ENCODE measurements around the gene IL6.
"Not testable (repeated sequence)": the region's sequence is repeated elsewhere in the genome, so short reads cannot be mapped to it uniquely, and the experiment has no call there.

The IL6 gene

DNA sequence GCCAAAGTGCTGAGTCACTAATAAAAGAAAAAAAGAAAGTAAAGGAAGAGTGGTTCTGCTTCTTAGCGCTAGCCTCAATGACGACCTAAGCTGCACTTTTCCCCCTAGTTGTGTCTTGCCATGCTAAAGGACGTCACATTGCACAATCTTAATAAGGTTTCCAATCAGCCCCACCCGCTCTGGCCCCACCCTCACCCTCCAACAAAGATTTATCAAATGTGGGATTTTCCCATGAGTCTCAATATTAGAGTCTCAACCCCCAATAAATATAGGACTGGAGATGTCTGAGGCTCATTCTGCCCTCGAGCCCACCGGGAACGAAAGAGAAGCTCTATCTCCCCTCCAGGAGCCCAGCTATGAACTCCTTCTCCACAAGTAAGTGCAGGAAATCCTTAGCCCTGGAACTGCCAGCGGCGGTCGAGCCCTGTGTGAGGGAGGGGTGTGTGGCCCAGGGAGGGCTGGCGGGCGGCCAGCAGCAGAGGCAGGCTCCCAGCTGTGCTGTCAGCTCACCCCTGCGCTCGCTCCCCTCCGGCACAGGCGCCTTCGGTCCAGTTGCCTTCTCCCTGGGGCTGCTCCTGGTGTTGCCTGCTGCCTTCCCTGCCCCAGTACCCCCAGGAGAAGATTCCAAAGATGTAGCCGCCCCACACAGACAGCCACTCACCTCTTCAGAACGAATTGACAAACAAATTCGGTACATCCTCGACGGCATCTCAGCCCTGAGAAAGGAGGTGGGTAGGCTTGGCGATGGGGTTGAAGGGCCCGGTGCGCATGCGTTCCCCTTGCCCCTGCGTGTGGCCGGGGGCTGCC lies at the start of gene IL6:
Gene IL6, plus strand, starts transcription at position 294 of the 807 bp plus-strand sequence. Its CDS starts 63 bp downstream, at position 357.
- no peak for DNase-seq

DNA sequence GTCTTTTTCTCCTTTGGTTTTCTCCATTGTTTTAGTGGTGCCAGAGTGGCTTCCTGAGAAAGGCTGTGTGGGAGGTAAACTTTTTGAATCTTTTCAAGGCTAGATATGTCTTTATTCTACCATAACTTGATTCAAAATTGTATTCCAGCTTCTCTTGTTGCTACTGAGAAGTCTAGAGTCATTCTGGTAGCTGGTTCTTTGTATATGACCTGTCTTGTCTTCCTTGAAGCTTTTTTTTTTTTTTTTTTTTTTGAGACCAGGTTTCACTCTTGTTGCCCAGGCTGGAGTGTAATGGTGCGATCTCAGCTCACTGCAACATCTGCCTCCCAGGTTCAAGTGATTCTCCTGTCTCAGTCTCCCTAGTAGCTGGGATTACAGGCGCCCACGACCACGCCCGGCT lies 49.7 kb upstream of the IL6 start:
- not testable (repeated sequence) for DNase-seq

DNA sequence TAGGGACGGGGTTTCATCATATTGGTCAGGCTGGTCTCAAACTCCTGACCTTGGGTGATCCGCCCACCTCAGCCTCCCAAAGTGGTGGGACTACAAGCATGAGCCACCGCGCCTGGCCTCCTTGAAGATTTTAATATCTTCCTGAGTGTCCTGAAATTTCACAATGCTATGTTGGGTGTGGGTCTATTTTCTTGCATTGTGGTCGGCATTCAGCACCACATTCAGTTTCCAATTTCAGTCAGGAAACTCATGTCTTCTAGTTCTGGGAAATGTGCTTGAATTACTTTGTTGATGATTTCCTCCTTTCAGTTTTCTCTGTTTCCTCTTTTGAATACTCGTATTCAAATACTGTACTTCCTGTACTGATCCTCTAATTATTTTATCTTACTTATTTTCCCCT lies 49.3 kb upstream of the IL6 start:
- DNase-seq, result no peak

DNA sequence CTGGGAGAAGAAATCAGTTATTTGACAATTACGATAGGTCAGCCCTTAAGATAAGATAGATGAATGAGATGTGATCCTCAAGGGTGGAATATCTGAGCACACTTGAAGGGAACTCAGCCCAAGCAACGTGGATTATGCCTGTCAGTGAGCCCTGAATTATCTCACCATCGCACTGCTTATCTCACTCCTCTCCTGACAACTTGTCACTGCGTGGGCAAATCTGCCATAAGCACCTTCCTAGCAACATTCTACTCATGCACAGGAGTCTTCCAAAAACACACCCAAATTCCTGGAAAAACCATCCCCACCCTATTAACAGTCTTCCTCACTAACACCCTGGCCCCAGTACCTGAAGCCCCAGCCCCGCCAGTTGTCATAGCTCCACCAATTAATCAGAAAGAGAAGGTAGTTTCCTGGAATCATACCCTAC lies 46.5 kb upstream of the IL6 start:
- DNase-seq, result no peak

DNA sequence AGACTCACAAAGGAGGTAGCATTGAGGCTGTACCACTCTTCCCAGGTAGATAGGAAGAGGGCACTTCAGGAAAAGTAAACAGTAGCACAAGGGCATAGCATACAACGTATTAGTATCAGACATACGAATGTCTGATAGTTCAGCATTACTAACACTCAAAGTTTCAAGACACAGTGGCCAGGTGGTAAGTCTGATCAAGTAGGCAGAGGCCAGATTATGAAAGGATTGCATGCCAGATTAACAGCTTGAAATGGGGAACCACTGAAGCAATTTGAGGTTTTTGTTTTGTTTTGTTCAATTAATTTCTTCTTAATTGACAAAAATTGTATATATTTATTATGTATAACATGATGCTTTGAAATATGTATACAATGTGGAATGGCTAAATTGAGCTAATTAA lies 45.7 kb upstream of the IL6 start:
- no peak for DNase-seq

DNA sequence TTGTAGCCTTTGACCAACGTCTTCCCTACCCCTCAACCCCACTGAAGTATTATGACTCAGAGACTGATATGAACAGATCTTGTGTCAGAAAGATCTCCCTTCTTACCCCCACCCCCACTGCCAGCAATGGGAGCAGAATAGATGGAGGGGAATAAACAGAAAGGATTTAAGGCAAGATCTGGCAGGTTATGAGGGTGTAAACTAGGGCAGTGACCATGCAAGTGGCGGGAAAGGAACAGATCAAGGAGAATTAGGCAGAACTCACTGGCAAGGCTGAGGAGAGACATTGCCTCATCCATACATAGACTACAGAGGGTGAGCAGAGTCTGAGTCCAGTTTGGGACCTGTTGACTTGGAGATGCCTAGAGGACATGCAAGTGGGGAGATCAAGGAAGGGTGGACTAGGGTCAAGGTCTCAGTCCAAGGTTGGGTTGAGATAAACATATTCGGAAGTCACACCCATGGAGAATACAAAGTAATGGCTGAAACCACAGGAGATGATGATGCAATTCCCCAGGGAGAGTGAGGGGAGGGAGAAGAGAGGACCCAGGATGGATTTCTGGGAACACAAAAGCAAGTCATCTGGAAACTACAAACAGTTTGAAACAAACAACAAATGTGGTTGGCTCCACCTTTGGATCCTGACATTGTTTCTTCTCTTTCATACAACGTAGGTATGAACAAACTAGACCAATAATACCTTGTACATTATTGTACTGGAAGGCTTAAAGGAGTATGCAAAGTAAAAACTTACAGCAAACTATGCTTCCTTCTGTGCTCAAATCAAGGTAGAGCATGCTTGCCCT lies 44.9 kb upstream of the IL6 start:
- no peak for DNase-seq

DNA sequence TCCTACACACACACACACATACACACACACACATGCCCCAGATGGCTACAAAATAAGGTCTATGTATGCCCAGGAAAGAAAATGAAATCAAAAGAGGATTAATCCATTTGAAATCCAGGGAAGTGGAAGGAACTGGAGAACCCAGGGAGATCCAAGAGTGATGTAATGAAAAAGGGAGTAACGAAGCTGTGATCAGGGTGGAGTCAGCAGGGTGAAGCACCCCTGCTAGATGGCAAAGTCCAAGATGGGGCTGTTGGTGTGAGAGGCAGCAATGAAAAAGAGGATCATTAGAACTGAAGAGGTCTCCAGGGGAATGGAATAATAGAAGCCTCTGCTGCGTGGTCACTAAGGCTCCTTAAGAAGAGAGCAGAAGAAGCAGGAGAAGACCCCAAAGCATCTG lies 43.6 kb upstream of the IL6 start:
- DNase-seq, result no peak

DNA sequence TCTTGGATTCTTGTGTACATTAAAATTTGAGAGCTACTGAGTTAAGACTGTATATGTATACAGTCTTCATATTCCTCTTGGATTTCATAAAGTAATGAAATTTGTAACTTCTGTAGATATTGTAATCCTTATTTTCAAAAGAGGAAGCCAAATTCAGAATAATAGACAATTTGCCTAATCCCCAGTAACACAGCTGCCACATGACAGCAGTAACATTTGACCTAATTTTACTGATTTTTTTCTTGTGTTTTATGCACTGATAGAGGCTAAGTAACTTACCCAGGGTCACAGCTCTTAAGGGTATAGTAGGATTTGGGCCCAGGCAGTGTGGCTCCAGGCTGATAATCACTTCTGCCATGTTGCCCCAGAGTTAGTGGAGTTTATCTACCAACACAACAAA lies 40.4 kb upstream of the IL6 start:
- no peak for DNase-seq

DNA sequence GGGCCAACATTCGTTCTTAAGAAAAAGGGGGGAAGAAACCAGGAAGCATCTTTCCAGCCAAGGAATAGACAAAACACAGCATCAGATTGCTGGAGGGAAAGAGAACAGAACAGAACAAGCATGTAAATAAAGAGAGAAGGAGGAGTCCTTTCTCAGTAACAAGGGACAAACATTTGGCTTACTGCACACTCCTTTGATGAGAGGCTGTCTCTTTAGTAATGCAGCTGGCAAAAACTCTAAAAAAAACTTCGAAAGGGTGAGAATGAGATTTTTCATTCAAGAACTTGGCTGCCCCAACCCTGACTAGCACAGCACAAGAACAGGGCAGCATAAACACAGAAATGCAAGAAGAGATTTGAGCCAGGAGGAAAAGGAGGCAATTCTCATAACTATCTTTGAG lies 38.9 kb upstream of the IL6 start:
- DNase-seq, result no peak

DNA sequence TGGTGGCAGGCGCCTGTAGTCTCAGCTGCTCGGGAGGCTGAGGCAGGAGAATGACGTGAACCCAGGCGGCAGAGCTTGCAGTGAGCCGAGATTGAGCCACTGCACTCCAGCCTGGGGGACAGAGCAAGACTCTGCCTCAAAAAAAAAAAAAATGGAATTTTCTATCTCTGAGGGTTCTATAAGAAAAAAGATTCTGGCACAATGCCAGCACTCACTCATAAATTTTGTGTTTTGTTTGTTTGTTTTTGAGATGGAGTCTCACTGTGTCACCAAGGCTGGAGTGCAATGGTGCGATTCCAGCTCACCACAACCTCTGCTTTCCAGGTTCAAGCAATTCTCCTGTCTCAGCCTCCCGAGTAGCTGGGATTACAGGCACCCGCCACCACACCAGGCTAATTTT lies 38.1 kb upstream of the IL6 start:
- DNase-seq, result not testable (repeated sequence)

DNA sequence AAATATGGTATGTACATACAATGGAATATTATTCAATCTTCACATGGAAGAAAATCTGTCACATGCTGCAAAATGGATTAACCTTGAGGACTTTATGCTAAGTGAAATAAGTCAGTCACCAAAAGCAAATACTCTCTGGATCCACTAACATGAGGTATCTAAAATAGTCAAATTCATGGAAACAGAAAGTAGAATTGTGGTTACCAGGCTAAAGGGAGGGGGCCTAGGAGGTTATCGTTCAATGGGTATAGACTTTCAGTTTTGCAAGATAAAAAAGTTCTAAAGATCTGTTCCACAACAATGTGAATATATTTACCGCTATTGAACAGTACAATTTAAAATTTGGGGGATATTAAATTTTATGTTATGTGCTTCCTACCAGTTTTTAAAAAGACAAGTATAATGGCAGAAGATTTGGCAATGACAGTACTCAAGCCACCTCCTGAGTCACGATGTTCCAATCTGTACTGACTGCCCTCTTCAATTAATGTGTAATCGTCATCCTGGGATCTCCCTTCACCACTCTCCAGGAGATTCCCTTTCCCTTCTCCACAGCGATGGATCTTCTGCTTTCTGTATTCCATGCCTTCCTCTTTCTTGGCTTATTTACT lies 32.3 kb upstream of the IL6 start:
- DNase-seq, result no peak

DNA sequence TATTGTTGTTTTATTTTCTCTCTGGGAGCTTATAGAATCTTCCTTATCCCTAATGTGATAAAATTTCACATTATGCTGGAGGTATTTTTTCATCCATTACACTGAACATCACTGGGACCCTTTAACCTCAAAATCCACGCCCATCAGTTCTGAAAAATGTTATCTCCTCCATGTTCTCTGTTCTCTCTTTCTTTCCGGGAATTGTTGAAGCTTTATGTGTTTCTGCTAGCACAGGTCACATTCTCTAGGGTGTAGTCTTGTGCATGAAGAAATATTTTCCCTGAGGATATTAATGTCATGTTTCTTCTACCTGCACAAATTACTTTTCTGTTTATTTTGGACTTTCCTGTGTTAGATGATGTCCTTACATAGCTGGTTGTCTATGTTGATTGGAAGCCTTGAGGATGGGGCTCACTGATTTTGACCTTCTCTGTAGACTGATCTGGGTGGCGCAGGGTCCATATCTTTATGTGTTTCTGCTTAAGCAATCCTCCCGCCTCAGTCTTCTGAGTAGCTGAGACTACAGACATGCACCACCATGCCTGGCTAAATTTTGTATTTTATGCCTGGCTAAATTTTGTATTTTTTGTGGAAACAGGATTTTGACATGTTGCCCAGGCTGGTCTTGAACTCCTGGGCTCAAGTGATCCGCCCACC lies 31.4 kb upstream of the IL6 start:
- DNase-seq, result no peak

DNA sequence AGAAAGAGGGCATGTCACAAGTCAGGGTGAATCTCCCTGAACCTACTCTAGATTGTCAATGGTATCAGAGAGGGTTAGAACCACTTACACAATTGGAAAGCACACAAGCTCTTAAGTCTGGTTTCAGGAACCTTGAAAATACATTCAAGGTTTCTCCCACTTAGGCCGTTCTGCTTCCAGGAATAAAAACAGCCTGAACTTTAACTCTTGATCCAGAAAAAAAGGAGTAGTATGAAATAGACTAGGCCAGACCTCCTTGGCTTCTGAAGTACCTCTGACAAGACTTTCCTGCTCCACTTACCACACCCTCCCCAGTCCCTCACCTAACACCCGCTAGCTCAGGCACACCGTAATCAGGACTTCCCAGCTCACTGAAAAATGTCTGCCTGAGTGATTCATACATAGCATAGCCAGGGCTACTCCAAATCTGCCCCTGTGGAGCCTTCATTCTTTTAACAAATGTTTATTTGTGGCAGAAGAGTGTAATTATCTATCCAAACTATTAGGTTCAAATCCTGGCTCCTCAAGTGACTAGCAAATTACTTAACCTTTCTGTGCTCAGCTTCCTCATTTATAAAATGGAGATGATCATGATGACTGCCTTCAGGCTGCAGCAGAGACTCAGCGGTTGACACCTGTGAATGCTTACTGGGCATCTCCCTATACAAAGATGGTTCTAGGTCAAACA lies 30.3 kb upstream of the IL6 start:
- no peak for DNase-seq

DNA sequence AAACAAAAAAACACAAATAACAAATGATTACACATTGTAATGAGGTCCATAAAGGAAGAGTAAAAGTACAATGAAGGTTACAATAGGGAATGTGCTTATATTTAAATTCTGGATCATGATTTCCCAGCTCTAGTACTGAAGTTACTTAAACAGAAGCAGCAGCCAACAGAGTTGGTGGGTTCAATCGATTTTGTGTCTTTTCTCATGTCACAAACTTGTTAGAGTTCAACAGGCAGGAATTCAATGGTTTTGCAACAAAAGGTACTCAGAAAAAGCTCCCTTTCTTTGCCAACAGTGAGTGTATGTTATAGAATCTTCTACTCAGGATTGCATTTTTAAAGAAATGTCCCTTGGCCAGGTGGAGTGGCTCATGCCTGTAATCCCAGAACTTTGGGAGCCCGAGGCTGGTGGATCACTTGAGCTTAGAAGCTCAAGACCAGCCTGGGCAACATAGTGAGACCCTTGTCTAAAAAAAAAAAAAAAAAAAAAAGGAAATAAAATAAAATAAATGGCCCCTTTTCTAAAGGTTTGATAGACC lies 29.6 kb upstream of the IL6 start:
- DNase-seq, result no peak

DNA sequence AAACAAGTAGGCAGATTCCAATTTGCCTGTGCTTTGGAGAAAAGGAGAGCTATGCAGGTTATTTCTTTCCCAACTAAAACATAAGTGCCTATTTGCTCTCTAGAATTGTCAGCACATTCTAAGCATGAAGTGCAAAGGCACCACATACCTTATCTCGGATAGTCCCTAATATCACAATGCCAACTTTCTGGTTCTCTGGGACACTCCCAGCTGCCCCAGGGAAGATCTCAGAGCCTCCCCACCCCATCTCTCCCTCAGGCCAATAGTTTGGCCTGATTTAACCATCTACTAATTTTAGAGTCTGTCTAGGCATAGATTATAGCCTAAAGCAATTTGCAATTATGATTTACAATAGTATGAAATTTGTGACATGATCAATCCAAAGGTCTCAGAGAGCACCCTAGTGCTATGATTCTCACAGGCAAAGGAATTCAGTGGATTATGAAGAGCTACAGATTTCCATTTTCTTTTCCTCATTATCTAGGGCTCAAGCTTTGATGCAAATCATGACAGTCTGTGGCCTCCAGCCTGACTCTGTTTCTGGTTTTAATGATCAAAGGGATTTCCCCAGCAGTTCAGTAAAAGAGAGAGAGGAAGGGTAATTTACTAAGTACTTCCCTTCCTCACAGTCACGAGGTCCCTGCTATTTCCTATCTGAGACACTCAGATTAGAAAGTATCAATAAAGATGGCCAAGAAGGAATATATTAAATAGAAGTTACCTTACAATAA lies 29.0 kb upstream of the IL6 start:
- no peak for DNase-seq

DNA sequence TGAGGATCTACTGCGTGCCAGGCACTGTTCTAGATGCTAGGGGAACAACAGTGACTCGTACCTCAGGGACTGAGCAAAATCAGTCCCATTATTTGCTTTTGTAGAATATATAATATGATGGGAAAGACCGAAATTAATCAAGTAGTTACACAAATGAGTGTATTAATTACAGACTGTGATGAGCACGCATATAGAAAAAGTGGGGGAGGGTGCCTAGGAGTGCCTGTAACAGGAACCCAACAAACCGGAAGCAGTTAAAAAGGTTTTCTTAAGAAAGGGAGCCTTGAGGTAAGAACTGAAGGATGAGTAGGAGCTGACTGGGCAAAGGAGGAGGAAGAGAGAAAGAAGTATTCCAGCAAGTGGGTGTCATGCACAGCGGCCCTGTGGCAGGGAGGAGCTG lies 28.2 kb upstream of the IL6 start:
- DNase-seq, result no peak

DNA sequence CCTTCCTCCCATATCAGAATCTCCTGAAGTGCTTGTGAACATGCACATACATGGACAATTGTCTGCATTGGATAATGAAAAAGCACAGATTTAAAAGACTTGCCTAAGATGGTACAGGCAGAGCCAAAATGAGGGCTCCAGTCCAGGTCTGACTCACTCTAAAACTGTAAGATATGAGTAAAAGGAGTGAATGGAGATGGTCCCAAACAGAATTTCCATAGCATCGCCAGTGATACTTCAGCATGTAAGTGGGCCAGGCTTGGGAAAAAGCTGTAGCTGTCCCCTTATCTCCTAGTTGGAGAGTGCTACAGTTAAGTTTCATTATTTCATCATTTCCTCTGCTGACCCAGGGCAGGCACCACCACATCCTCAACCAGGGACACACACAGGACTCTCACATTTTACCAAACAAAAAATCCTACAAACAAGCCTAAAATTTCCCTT lies 26.4 kb upstream of the IL6 start:
- DNase-seq, result no peak

DNA sequence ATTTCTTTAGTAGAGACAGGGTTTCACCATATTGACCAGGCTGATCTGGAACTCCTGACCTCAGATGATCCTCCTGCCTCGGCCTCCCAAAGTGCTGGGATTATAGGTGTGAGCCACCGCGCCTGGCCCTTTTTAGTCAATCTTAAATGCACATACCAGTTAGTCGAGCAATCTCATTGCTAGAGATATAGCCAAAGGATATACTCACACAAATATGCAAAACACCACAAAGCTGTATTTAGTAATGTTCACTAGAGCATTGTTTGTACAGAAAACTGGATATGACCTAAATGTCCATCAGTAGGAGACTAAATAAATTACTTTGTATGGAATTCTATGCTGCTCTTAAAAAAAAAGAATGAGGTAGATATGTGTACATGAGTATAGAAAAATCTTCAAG lies 24.5 kb upstream of the IL6 start:
- no peak for DNase-seq

DNA sequence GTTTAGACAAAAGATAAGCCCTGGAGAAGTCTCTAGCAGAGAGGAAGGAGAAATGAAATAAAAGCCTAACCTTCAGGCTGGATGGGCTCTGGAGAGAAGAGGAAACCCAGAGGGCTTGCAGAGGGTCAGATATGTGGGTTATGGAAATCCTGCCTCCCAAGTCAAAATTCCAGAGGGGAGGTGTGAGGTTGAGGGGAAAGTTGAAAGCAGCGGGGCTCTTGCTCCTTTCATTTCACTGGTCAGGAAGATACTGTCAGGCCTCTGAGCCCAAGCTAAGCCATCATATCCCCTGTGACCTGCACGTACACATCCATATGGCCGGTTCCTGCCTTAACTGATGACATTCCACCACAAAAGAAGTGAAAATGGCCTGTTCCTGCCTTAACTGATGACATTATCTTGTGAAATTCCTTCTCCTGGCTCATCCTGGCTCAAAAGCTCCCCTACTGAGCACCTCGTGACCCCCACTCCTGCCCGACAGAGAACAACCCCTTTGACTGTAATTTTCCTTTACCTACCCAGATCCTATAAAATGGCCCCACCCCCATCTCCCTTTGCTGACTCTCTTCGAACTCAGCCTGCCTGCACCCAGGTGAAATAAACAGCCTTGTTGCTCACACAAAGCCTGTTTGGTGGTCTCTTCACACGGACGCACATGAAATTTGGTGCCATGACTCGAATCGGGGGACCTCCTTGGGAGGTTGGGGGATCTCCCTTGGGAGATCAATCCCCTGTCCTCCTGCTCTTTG lies 23.7 kb upstream of the IL6 start:
- not testable (repeated sequence) for DNase-seq

DNA sequence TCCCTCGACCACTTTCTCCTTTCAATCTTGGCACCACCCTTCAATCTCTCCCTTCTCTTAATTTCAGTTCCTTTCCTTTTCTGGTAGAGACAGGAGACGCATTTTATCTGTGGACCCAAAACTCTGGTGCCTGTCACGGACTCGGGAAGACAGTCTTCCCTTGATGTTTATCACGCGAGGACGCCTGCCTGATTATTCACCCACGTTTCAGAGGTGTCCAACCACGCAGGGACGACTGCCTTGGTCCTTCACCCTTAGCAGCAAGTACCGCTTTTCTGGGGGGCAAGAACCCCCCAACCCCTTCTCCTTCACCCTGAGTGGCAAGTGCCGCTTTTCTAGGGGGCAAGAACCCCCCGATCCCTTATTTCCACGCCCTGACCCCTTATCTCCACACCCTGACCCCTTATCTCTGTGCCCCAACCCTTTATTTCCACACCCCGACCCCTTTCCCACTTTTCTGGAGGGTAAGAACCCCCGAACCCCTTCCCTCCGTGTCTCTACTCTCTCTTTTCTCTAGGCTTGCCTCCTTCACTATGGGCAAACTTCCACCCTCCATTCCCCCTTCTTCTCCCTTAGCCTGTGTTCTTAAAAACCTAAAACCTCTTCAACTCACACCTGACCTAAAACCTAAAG lies 22.9 kb upstream of the IL6 start:
- DNase-seq, result not testable (repeated sequence)

Measured in NCI-H2081 treated with DMSO at 0.1 percent for 48 hours (cell line).